SK-N-MC (cell line): ENCODE measurements around the gene ANK3.

ENCODE experiments used
- DNase-seq: peaks from one replicate; pipeline ENCODE4 v3.0.0-alpha.2; 2011; ENCODE audit warnings: low read depth, low spot score
- H3K27ac ChIP-seq: fragments of 200-600 bp; sonication (generic); 2 replicates; pipeline ENCODE4 v1.5.1; 2016; ENCODE audit warnings: mixed run types
- H3K36me3 ChIP-seq: fragments of 200-600 bp; sonication (generic); 2 replicates; pipeline ENCODE4 v1.6.1; 2017; ENCODE audit warnings: antibody characterized with exemption, low read length, mixed read lengths; ENCODE audit not compliant: insufficient read depth
- H3K4me3 ChIP-seq: fragments of 200-600 bp; sonication (generic); 2 replicates; pipeline ENCODE4 v1.5.1; 2016
- H3K9ac ChIP-seq: fragments of 200-600 bp; sonication (generic); 2 replicates; pipeline ENCODE4 v1.8.0; 2017; ENCODE audit warnings: mixed run types, mixed read lengths; ENCODE audit not compliant: insufficient read length
- H3K9me3 ChIP-seq: fragments of 200-600 bp; sonication (generic); 2 replicates; pipeline ENCODE4 v1.6.1; 2017; ENCODE audit warnings: low read depth, mild to moderate bottlenecking, antibody characterized with exemption, low read length, moderate library complexity, mixed read lengths
- EZH2 ChIP-seq: fragments of 200-600 bp; sonication (generic); IDR thresholded peaks from one replicate; pipeline ENCODE4 v1.6.1; 2017; ENCODE audit warnings: antibody characterized with exemption
- FOXP2 ChIP-seq: optimal IDR thresholded peaks from 2 replicates; pipeline ENCODE3; 2011; ENCODE audit warnings: mild to moderate bottlenecking, moderate library complexity; ENCODE audit not compliant: insufficient read depth; ENCODE audit errors: extremely low read length, control extremely low read depth
- POLR2AphosphoS5 ChIP-seq: IDR thresholded peaks from 2 replicates; pipeline ENCODE4 v1.6.1; 2012; ENCODE audit warnings: mild to moderate bottlenecking, low read depth, low read length, borderline replicate concordance

Gene ANK3

DNA sequence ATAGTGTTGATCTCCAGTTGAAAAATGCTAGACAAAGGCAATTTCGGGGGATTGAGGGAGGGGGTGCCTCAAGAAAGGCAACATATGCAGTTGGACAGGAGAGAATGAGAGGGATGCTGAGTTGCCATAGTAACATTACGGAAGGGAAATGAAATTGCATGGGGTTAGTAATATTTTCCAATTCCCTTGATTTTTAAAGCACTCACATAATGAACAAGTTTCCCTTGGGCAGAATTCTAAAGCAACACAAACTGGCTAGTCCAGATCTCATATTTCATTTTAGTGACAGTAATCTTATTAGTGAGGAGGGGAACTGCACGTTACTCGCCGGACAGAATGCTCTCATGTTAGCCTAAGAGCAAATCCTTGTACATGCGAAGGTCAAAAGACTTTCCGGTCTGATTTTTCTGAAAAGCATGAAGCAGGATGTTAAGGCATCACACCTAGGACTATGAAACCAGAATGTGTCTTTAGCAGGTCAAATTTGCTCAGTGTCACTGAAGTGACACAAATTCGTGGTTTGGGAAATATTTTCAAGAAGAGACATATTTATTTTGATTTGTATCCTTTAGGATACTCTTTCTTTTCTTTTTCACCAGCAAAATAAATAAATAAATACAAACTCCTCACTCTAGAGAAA is 165.5 kb downstream of the ANK3 start:
- DNase-seq, result no peak
- Histone ChIP-seq H3K27ac (no peak overlapping the region), H3K9me3 (no peaks in the 10 kb centered on the region), H3K9ac (no peak overlapping the region), H3K4me3 (no peak overlapping the region), H3K36me3 (no peaks in the 10 kb centered on the region)
- no peak for TF ChIP-seq EZH2
- no peak for TF ChIP-seq POLR2AphosphoS5
- no peak for TF ChIP-seq FOXP2

DNA sequence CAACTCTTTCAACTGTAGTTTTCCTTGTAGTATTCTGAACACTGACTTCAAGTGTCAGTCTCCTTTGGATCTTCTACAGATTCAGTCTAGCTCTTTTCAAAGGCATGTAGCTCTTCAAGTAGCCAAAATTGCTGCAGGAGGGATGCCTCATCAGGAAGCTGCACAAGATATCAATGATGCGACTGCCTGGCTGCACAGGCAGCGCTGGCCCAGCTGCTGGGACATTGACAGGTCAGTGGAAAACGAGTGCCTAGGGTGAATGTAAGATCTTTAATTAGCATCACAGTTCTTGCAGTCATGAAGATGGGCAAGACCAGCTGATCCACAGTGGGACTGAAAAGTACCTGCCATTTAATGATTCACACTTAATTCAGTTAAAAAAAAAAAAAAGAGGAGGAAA is 167.6 kb downstream of the ANK3 start:
- Histone ChIP-seq H3K36me3 (no peaks in the 10 kb centered on the region), H3K27ac (no peak overlapping the region), H3K4me3 (no peak overlapping the region), H3K9ac (no peak overlapping the region), H3K9me3 (no peaks in the 10 kb centered on the region)
- TF ChIP-seq EZH2 (no peak), FOXP2 (no peak), POLR2AphosphoS5 (no peak)
- DNase-seq, result no peak

DNA sequence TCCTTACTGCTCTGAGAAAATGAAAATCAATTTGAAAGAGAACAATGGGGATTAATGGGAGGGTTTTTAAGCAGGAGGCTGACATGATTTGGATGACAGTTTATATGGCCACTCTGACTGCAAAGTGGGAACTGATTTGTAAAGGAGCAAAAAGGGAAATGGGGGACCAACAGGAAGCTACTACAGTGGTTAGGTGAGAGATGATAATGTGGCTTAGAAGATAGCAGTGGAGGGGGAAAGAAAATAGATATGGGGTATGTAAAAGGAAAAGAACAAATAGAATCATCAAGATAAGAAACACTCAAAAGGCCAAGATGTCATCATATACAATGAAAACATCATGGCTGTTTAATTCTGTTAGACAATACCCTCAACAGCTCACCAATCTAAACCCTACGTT is 177.5 kb downstream of the ANK3 start:
- Histone ChIP-seq H3K4me3 (no peak overlapping the region), H3K27ac (no peak overlapping the region), H3K9ac (no peak overlapping the region), H3K36me3 (no peaks in the 10 kb centered on the region), H3K9me3 (no peaks in the 10 kb centered on the region)
- DNase-seq, result no peak
- no peak for TF ChIP-seq POLR2AphosphoS5
- no peak for TF ChIP-seq FOXP2
- TF ChIP-seq EZH2, result no peak

DNA sequence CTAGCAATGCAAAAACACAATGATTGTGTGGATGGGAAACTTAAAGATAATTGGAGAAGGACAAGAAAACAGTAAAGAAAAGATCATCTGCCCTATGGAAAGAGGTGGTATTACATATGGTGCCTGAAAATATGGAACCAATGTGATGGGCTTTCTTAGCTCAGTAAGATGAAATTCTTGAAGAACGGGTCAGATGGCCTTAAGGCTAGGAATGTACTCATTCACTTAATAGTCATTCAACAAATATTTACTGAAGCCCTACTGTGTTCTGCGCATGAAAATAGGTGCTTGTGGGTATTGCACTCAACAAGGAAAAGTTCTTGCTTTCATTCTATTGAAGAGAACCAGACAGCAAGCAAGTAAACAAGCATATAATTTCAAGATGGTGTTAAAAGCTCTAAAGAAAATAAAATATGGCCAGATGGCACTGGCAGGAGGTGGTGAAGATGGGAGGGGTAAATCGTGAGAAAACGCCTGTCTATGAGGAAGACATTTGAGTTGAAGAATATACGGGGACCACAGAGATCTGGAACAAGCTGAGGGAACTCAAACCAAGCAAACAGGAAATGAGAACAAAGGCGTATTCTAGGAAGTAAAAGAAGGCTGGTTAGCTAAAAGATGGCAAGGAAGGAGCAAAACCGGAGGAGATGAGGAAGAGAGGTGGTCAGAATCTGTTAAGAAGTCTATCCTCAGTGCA is 179.7 kb downstream of the ANK3 start:
- Histone ChIP-seq H3K27ac (no peak overlapping the region), H3K9me3 (no peaks in the 10 kb centered on the region), H3K36me3 (no peaks in the 10 kb centered on the region), H3K9ac (no peak overlapping the region), H3K4me3 (no peak overlapping the region)
- TF ChIP-seq EZH2 (no peak), FOXP2 (no peak), POLR2AphosphoS5 (no peak)
- DNase-seq, result no peak

DNA sequence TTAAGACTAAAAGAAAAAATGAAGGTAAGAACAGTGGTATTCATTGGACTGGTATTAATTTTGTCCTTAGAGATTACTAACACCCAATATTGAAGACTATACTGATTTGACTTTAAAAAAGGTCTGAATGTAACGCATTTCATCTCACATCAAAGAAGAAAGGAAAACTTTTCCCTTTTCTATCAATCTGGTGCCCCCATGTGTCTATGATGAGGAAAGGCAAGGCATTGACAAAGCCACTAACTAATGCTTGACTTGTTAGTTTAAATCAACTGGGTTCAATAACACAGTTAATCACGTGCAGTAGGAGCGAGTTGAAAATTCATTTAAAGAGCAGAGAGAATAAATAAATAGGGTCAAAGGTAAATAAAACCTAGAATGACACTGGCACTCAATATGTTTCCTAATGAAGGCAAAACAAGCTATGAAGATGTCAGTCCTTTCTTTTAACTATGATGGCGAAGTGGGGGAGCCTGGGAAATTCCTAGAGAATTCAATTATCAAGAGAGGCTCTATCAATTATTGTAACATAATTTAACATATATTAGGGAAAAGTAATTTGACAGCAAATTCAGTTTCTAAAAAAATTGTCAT is 180.9 kb downstream of the ANK3 start:
- Histone ChIP-seq H3K9me3 (no peaks in the 10 kb centered on the region), H3K36me3 (no peaks in the 10 kb centered on the region), H3K4me3 (no peak overlapping the region), H3K27ac (no peak overlapping the region), H3K9ac (no peak overlapping the region)
- no peak for TF ChIP-seq POLR2AphosphoS5
- DNase-seq, result no peak

DNA sequence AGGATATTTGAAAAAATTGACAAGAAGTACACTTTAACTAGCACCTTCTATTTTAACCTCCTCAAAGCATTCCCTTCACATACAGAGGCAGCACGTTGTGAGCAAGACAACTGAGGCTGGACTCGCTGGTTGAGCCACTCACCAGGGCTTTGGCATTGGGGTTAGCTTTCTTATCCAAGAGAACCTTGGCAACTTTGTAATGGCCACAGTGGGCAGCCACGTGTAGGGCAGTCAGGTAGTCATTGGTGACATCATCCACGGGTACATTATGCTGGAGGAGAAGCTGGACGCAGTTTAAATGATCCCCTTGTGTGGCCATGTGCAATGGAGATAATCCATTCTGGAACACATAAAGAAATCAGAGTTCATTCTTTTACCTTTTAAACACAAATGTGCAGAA is 181.8 kb downstream of the ANK3 start:
- H3K27ac ChIP-seq, result no peak overlapping the region

DNA sequence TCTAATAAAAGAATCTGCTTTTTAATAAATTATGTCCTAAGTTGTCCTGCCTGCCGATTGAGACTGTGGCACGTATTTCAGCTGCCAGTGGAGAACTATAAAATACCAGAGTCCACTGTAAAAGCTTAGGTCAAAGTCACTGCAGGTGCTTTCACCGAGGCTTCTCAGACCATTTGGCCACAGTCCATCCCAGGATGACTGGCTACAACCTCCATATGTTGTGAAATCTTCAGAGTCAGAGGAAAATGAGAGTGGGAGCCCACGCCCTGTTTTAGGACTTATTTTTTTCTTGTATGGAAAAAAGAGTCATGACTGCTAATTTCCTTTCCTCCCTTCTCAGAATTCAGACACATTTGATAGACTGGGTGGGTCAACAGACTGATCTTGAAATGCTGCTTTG is 182.9 kb downstream of the ANK3 start:
- Histone ChIP-seq H3K36me3 (no peaks in the 10 kb centered on the region), H3K9me3 (no peaks in the 10 kb centered on the region), H3K4me3 (no peak overlapping the region), H3K9ac (no peak overlapping the region), H3K27ac (no peak overlapping the region)
- no peak for DNase-seq
- TF ChIP-seq POLR2AphosphoS5 (no peak), EZH2 (no peak), FOXP2 (no peak)

More for the DNA sequence above, 181.8 kb downstream of the ANK3 start:
- no peak overlapping the region for H3K4me3 ChIP-seq
- H3K9me3 ChIP-seq, result no peaks in the 10 kb centered on the region
- H3K36me3 ChIP-seq, result no peaks in the 10 kb centered on the region
- TF ChIP-seq EZH2, result no peak
- no peak for TF ChIP-seq POLR2AphosphoS5
- TF ChIP-seq FOXP2, result no peak
- no peak for DNase-seq
- no peak overlapping the region for H3K9ac ChIP-seq

DNA sequence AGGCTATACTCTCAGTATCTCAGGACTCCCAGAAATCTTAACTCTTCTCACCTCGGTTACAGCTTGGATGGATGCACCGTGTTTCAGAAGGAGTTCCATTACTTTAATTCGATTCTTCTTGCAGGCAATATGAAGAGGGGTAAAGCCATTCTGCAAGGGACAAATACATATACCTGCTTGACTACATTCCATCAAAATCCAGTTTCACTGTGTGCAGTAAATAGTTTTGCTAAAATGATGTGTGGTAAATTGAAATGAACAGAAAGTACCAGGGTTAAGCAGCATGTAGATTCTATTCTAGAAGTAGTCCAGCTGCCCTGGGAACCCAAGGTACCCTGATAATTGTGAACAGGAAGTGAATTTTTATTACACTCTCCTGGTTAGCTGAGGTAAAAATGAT is 183.9 kb downstream of the ANK3 start:
- TF ChIP-seq EZH2 (no peak), FOXP2 (no peak), POLR2AphosphoS5 (no peak)
- Histone ChIP-seq H3K4me3 (no peak overlapping the region), H3K36me3 (no peaks in the 10 kb centered on the region), H3K9ac (no peak overlapping the region), H3K9me3 (no peaks in the 10 kb centered on the region), H3K27ac (no peak overlapping the region)
- no peak for DNase-seq
